ENCODE results near the gene C1orf159.
"Not testable (repeated sequence)": the region's sequence is repeated elsewhere in the genome, so short reads cannot be mapped to it uniquely, and the experiment has no call there.

The C1orf159 gene

GRCh38 chr1:1075148-1075935, 40.5 kb downstream of the C1orf159 start:
- no peak for DNase-seq
- in situ Hi-C loops (cut with MboI; ENCODE audit: low pct_unique_long_range_greater_than_20kb, low sequenced_read_pairs): no loop called here

- no peak for DNase-seq
- in situ Hi-C loops (cut with MboI; ENCODE audit: low pct_unique_long_range_greater_than_20kb, low sequenced_read_pairs): no loop called here
Observed at GRCh38 chr1:1074631-1075147, 41.2 kb downstream of the C1orf159 start.

GRCh38 chr1:1073743-1074587, 41.9 kb downstream of the C1orf159 start, which contains the start of gene RNF223:
RNF223 (minus strand) TSS chr1:1074306; CDS start chr1:1072566, 1,740 bp downstream.
- no peak for DNase-seq
- in situ Hi-C loops (cut with MboI; ENCODE audit: low pct_unique_long_range_greater_than_20kb, low sequenced_read_pairs): no loop called here

- in situ Hi-C loops (cut with MboI; ENCODE audit: low pct_unique_long_range_greater_than_20kb, low sequenced_read_pairs): no loop called here
- no peak for DNase-seq
Observed at GRCh38 chr1:1072849-1073742, 42.8 kb downstream of the C1orf159 start.

- in situ Hi-C loops (cut with MboI; ENCODE audit: low pct_unique_long_range_greater_than_20kb, low sequenced_read_pairs): no loop called here
- no peak for DNase-seq
Observed at GRCh38 chr1:1072299-1072848, 43.5 kb downstream of the C1orf159 start.

GRCh38 chr1:1071486-1072298, 44.2 kb downstream of the C1orf159 start:
- no peak for DNase-seq
- in situ Hi-C loops (cut with MboI; ENCODE audit: low pct_unique_long_range_greater_than_20kb, low sequenced_read_pairs): no loop called here

GRCh38 chr1:1069711-1070676, 45.9 kb downstream of the C1orf159 start:
- DNase-seq: no peak
- in situ Hi-C loops (cut with MboI; ENCODE audit: low pct_unique_long_range_greater_than_20kb, low sequenced_read_pairs): no loop called here

GRCh38 chr1:1069056-1069710, 46.7 kb downstream of the C1orf159 start:
- in situ Hi-C loops (cut with MboI; ENCODE audit: low pct_unique_long_range_greater_than_20kb, low sequenced_read_pairs): no loop called here
- peak; percentile 83 for DNase-seq

- DNase-seq: no peak
- in situ Hi-C loops (cut with MboI; ENCODE audit: low pct_unique_long_range_greater_than_20kb, low sequenced_read_pairs): no loop called here
Observed at GRCh38 chr1:1068517-1069055, 47.3 kb downstream of the C1orf159 start.

GRCh38 chr1:1067860-1068516, 47.9 kb downstream of the C1orf159 start:
- in situ Hi-C loops (cut with MboI; ENCODE audit: low pct_unique_long_range_greater_than_20kb, low sequenced_read_pairs): no loop called here
- DNase-seq: no peak

GRCh38 chr1:1067284-1067859, 48.5 kb downstream of the C1orf159 start:
- no peak for DNase-seq
- in situ Hi-C loops (cut with MboI; ENCODE audit: low pct_unique_long_range_greater_than_20kb, low sequenced_read_pairs): no loop called here

GRCh38 chr1:1066403-1067283, 49.2 kb downstream of the C1orf159 start:
- in situ Hi-C loops (cut with MboI; ENCODE audit: low pct_unique_long_range_greater_than_20kb, low sequenced_read_pairs): no loop called here
- DNase-seq: no peak

- in situ Hi-C loops (cut with MboI; ENCODE audit: low pct_unique_long_range_greater_than_20kb, low sequenced_read_pairs); DNase-seq: not testable (repeated sequence)
Observed at GRCh38 chr1:1065940-1066304, 50.0 kb downstream of the C1orf159 start.

GRCh38 chr1:1065265-1065939, 50.5 kb downstream of the C1orf159 start:
- no peak for DNase-seq
- in situ Hi-C loops (cut with MboI; ENCODE audit: low pct_unique_long_range_greater_than_20kb, low sequenced_read_pairs): no loop called here
